NCI-H748 treated with DMSO at 0.1 percent for 48 hours (cell line): ENCODE data around the gene ABHD16A.
"Not testable (repeated sequence)": the region's sequence is repeated elsewhere in the genome, so short reads cannot be mapped to it uniquely, and the experiment has no call there.

Experiments
- DNase-seq: peaks from one replicate; lab custom pipeline; 2025; lab: John Stamatoyannopoulos, UW

Gene ABHD16A

GRCh38 chr6:31713991-31714684 lies 11.0 kb upstream of the ABHD16A start:
- DNase-seq = peak; percentile 87

- DNase-seq = no peak
Measured at GRCh38 chr6:31713465-31713864, 10.3 kb upstream of the ABHD16A start.

- no peak for DNase-seq
Measured at GRCh38 chr6:31712296-31712695, 9.2 kb upstream of the ABHD16A start.

- DNase-seq = no peak
Measured at GRCh38 chr6:31711233-31711632, 8.1 kb upstream of the ABHD16A start.

GRCh38 chr6:31710523-31711219 lies 7.5 kb upstream of the ABHD16A start:
- DNase-seq = no peak

- not testable (repeated sequence) for DNase-seq
Measured at GRCh38 chr6:31709157-31709556, 6.0 kb upstream of the ABHD16A start.

- DNase-seq = no peak
Measured at GRCh38 chr6:31708224-31708623, 5.1 kb upstream of the ABHD16A start.

GRCh38 chr6:31707701-31708100 lies 4.6 kb upstream of the ABHD16A start:
- no peak for DNase-seq

GRCh38 chr6:31706599-31706998 lies 3.5 kb upstream of the ABHD16A start, which contains the start of gene LY6G6F:
Gene LY6G6F (plus strand): TSS chr6:31706866. CDS start chr6:31706907, 41 bp downstream.
- no peak for DNase-seq

- no peak for DNase-seq
Measured at GRCh38 chr6:31705931-31706330, 2.8 kb upstream of the ABHD16A start.

- peak; percentile 62 for DNase-seq
Measured at GRCh38 chr6:31702405-31702818, 712 bp downstream of the ABHD16A start.

GRCh38 chr6:31701666-31702404 lies 1.3 kb downstream of the ABHD16A start:
- DNase-seq = peak; percentile 19

- no peak for DNase-seq
Measured at GRCh38 chr6:31700740-31701401, 2.3 kb downstream of the ABHD16A start.

- DNase-seq = no peak
Measured at GRCh38 chr6:31697555-31697954, 5.6 kb downstream of the ABHD16A start.

GRCh38 chr6:31693535-31693934 lies 9.6 kb downstream of the ABHD16A start:
- DNase-seq = no peak

GRCh38 chr6:31692886-31693285 lies 10.2 kb downstream of the ABHD16A start:
- DNase-seq = no peak

- no peak for DNase-seq
Measured at GRCh38 chr6:31692353-31692752, 10.8 kb downstream of the ABHD16A start.

GRCh38 chr6:31691564-31692108 lies 11.5 kb downstream of the ABHD16A start:
- no peak for DNase-seq

- no peak for DNase-seq
Measured at GRCh38 chr6:31691078-31691463, 12.1 kb downstream of the ABHD16A start.

- DNase-seq = no peak
Measured at GRCh38 chr6:31690231-31691077, 12.7 kb downstream of the ABHD16A start.
